Activated CD8-positive, alpha-beta memory T cell treated with anti-CD3 and anti-CD28 coated beads, Interleukin-2, amount 10 ng/mL, durations not matched to agents 7 days and 5 days (primary cell): ENCODE data around the gene RYR3. TPM values are rescaled to one million over a fixed set of nuclear protein-coding genes. Genes with fewer than 3 reads are reported as not detected.

Source experiments
- ATAC-seq: fragments of 150-1000 bp; cut with Tn5 transposase; one replicate; pipeline ENCODE4 v1.10.0; 2021; ENCODE audit warnings: moderate library complexity
- CTCF ChIA-PET: fragments of 350-600 bp; sonication (Branson Sonifier 250); formaldehyde crosslinking; loops from one replicate; lab custom pipeline; 2021; ENCODE audit warnings: antibody characterized with exemption; lab: Charles Lee
- DNase-seq: peaks from one replicate; pipeline ENCODE4 v3.0.0-alpha.2; 2020
- H3K27ac Mint-ChIP-seq: one replicate; pipeline ENCODE4 v1.8.0; 2021; ENCODE audit warnings: mild to moderate bottlenecking, mixed read lengths
- H3K27me3 Mint-ChIP-seq: one replicate; pipeline ENCODE4 v1.8.0; 2021; ENCODE audit warnings: mixed read lengths
- H3K36me3 Mint-ChIP-seq: one replicate; pipeline ENCODE4 v1.8.0; 2021; ENCODE audit warnings: mild to moderate bottlenecking, mixed read lengths
- H3K4me1 Mint-ChIP-seq: one replicate; pipeline ENCODE4 v1.8.0; 2021; ENCODE audit warnings: mixed read lengths
- H3K4me3 Mint-ChIP-seq: one replicate; pipeline ENCODE4 v1.8.0; 2021; ENCODE audit warnings: mild to moderate bottlenecking, moderate library complexity, mixed read lengths
- H3K9me3 Mint-ChIP-seq: one replicate; pipeline ENCODE4 v1.8.0; 2022; ENCODE audit warnings: low read depth, mixed read lengths
- total RNA-seq, 2 experiments: library from RNA; stranded (reverse); gene quantifications; one replicate each; pipeline ENCODE4 v1.2.3, GENCODE V29; 2021

Gene RYR3
- total RNA-seq, 2 experiments from 2014 or later: not detected

- H3K4me1 Mint-ChIP-seq: no peaks in the 10 kb centered on the region
Observed at GRCh38 chr15:33298631-33299030, 12.1 kb upstream of the RYR3 start.

DNA sequence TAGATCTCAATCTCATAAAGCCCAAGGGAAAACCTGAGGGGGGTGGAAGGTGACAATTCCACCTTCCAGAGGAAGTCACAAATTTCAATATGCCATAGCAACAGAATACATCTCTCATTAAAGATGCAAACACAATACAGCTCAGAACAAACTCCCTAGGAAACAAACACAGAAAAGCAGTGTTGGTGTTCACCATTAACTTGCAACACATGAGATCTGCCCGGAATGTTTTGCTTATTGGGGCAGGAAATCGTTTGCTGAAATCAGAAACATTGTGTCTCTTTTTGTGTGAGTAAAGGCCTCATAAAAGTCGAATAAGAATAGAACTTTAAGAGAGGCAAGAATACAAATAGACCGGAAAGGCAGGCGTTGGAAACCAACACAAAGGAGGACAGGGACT is 5.8 kb upstream of the RYR3 start:
- CTCF ChIA-PET: no interaction called here
- H3K9me3 Mint-ChIP-seq: no peaks in the 10 kb centered on the region
- H3K27ac Mint-ChIP-seq: no peak overlapping the region
- ATAC-seq: no peak
- H3K4me1 Mint-ChIP-seq: no peaks in the 10 kb centered on the region
- no peak for DNase-seq
- peaks cover 10% of the 10 kb centered on the region for H3K27me3 Mint-ChIP-seq
- no peaks in the 10 kb centered on the region for H3K36me3 Mint-ChIP-seq
- no peak overlapping the region for H3K4me3 Mint-ChIP-seq

More at GRCh38 chr15:33298631-33299030, 12.1 kb upstream of the RYR3 start:
- CTCF ChIA-PET: no interaction called here
- no peak overlapping the region for H3K27ac Mint-ChIP-seq
- DNase-seq: no peak
- H3K36me3 Mint-ChIP-seq: no peaks in the 10 kb centered on the region
- no peak for ATAC-seq
- H3K4me3 Mint-ChIP-seq: no peak overlapping the region
- H3K27me3 Mint-ChIP-seq: no peaks in the 10 kb centered on the region
- no peaks in the 10 kb centered on the region for H3K9me3 Mint-ChIP-seq

DNA sequence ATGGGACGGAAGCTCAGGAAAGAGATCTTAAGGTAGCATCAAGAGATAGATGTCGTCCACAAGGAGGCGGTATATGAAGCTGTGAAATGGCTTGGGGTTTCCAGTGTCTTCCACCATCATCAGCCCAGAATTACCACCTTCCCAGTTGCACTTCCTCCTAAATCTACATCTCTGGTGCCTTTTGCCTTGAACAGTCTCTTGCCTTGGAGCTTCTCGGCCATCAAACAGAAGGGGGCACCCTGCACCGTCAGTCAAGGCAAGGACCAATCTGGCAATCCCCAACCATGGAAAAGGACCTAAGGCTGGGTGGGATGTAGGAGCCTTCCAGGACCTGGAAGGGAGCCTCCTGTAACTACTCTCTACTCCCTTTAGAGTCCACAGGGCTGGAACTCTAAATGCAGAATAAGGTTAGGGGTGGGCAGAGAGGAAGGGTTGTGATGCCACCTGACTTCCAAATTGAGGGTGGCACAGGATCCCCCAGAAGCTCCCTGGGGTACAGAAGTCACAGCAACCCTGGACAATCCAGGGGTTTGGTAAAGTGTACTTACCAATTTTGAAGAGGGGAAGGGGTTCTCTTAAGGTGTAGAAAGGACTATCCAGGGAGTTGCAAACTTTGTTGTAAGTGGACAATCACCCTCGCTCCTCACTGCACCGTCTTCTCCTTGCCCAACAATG is 1.0 kb upstream of the RYR3 start:
- no peak overlapping the region for H3K27ac Mint-ChIP-seq
- no peak overlapping the region for H3K4me3 Mint-ChIP-seq
- ATAC-seq (no peak), DNase-seq (no peak)
- peaks cover 37% of the 10 kb centered on the region for H3K27me3 Mint-ChIP-seq
- H3K4me1 Mint-ChIP-seq: no peaks in the 10 kb centered on the region
- H3K9me3 Mint-ChIP-seq: no peaks in the 10 kb centered on the region
- CTCF ChIA-PET: interaction anchor here (1.0 to 1.1 kb wide), 2 partner anchors 26 to 391 kb away, joined by 3 to 4 read pairs; no protein-coding TSS in a partner anchor
- H3K36me3 Mint-ChIP-seq: no peaks in the 10 kb centered on the region

DNA sequence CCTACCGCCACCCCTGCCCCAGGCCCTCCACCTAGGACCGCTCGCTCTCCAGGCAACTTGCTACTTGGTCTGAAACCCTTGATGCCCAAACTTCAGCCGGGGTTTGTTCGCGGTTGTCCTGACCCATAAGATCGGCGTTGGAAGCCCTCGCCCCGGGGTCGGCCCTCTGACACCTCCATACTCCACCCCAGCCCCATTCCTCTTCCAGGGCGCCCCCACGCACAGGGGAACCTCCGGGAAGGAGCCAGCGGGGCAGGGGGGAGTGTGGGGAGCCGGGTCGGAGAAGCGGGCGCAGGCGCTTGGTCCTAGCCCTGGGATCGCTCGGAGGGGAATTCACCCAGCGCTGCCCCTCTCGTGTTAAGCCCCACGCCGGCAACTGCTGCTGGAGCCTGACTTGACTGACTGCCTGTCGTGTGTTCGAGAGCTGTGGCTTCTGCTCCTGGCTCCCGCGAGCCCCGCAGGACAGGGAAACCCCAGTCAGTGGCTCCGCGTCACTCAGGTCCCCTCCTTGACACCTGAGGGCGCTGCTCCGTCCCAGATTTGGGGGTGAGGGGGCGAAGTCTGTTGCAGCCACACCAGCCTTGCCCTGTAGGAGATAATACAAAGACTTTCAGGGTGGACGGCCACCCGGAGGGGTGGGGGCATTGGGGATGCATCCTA is 675 bp downstream of the RYR3 start:
- ATAC-seq: no peak
- Mint-ChIP-seq H3K4me3 (no peak overlapping the region), H3K9me3 (no peaks in the 10 kb centered on the region), H3K27me3 (peaks cover 37% of the 10 kb centered on the region), H3K4me1 (no peaks in the 10 kb centered on the region), H3K27ac (no peak overlapping the region), H3K36me3 (no peaks in the 10 kb centered on the region)
- CTCF ChIA-PET: interaction anchor here (1.1 kb wide), 1 partner anchor 28 kb away, joined by 3 read pairs; no protein-coding TSS in a partner anchor
- no peak for DNase-seq

- Mint-ChIP-seq H3K27me3 (peaks cover 37% of the 10 kb centered on the region), H3K36me3 (no peaks in the 10 kb centered on the region), H3K4me1 (no peaks in the 10 kb centered on the region), H3K4me3 (no peak overlapping the region), H3K9me3 (no peaks in the 10 kb centered on the region), H3K27ac (no peak overlapping the region)
- CTCF ChIA-PET: no interaction called here
- DNase-seq (no peak), ATAC-seq (no peak)
Observed at GRCh38 chr15:33313491-33313890, 2.7 kb downstream of the RYR3 start.

GRCh38 chr15:33314069-33314468 is 3.3 kb downstream of the RYR3 start:
- no peaks in the 10 kb centered on the region for H3K9me3 Mint-ChIP-seq
- H3K4me1 Mint-ChIP-seq: no peaks in the 10 kb centered on the region
- CTCF ChIA-PET: no interaction called here
- no peak overlapping the region for H3K4me3 Mint-ChIP-seq
- peaks cover 34% of the 10 kb centered on the region for H3K27me3 Mint-ChIP-seq
- H3K27ac Mint-ChIP-seq: no peak overlapping the region
- no peak for ATAC-seq
- no peaks in the 10 kb centered on the region for H3K36me3 Mint-ChIP-seq
- no peak for DNase-seq

DNA sequence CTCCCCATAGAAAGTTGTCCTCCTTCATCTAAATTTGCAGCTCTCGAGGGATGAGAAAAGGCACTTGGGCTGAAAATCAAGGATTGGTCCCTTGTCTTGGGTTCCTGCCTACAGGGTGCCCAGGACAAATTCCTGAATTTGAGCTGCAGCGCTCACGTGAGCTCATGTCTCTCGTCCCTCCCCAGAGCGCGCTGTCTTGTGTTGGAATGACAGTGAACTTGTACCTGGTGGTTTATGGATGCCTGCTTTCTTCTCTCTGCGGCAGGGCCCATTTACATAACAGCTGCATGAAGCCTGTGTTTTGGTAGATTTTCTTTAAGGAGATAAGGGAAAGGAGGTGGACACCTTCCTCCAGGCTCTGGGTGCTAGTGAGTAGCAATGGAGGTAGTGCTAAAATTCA is 4.3 kb downstream of the RYR3 start:
- Mint-ChIP-seq H3K4me3 (no peak overlapping the region), H3K9me3 (no peaks in the 10 kb centered on the region), H3K36me3 (no peaks in the 10 kb centered on the region), H3K4me1 (no peaks in the 10 kb centered on the region), H3K27me3 (peaks cover 26% of the 10 kb centered on the region), H3K27ac (no peak overlapping the region)
- DNase-seq (no peak), ATAC-seq (no peak)
- CTCF ChIA-PET: no interaction called here

DNA sequence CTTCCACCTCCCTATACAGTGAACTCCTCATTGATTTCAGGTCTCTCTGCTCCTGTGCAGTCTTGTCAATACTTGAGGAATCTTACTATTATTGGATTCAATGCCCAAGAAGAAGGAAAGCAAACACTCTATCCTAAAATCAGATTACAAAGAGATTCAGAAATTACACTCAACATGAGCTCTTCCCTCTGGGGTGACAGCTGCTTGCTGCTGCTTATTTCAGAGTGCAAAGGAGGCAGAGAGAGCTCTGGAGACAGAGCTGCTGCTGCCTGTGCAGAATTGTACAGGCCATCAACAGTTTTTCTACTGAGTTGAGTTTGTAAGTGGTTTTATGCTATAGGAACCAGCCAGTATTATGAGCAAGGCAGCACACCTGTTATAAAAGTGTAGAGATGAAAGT is 7.1 kb downstream of the RYR3 start:
- no peak for ATAC-seq

GRCh38 chr15:33320017-33320416 is 9.2 kb downstream of the RYR3 start:
- Mint-ChIP-seq H3K4me1 (peaks cover 2% of the 10 kb centered on the region), H3K36me3 (no peaks in the 10 kb centered on the region), H3K27me3 (no peaks in the 10 kb centered on the region), H3K9me3 (no peaks in the 10 kb centered on the region), H3K27ac (no peak overlapping the region), H3K4me3 (no peak overlapping the region)
- DNase-seq (no peak), ATAC-seq (no peak)
- CTCF ChIA-PET: no interaction called here

More for the DNA sequence above, 7.1 kb downstream of the RYR3 start:
- H3K4me1 Mint-ChIP-seq: no peaks in the 10 kb centered on the region
- no peak overlapping the region for H3K27ac Mint-ChIP-seq
- no peak overlapping the region for H3K4me3 Mint-ChIP-seq
- DNase-seq: no peak
- CTCF ChIA-PET: no interaction called here
- peaks cover 7% of the 10 kb centered on the region for H3K27me3 Mint-ChIP-seq
- no peaks in the 10 kb centered on the region for H3K9me3 Mint-ChIP-seq
- no peaks in the 10 kb centered on the region for H3K36me3 Mint-ChIP-seq

DNA sequence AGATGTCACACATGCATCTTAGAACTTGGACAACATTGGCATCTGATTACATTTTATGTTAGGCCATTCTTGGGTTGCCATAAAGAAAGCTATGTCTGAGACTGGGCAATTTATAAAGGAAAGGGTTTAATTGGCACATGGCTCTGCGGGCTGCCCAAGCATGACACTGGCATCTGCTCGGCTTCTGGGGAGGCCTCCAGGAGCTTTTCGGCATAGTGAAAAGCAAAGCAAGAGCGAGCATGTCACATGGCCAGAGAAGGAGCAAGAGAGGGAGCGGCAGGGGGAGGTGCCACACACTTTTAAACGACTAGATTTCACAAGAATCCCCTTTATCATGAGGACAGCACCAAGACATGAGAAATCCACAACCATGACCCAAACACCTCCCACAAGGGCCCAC is 11.3 kb downstream of the RYR3 start:
- Mint-ChIP-seq H3K4me3 (no peak overlapping the region), H3K36me3 (no peaks in the 10 kb centered on the region), H3K27ac (no peak overlapping the region), H3K4me1 (peaks cover 2% of the 10 kb centered on the region), H3K27me3 (no peaks in the 10 kb centered on the region), H3K9me3 (no peaks in the 10 kb centered on the region)
- ATAC-seq (no peak), DNase-seq (no peak)
- CTCF ChIA-PET: no interaction called here

- Mint-ChIP-seq H3K27me3 (no peaks in the 10 kb centered on the region), H3K9me3 (no peaks in the 10 kb centered on the region), H3K4me3 (no peak overlapping the region), H3K36me3 (no peaks in the 10 kb centered on the region), H3K27ac (no peak overlapping the region), H3K4me1 (peaks cover 2% of the 10 kb centered on the region)
- CTCF ChIA-PET: no interaction called here
- ATAC-seq (no peak), DNase-seq (no peak)
Observed at GRCh38 chr15:33324609-33325008, 13.8 kb downstream of the RYR3 start.

DNA sequence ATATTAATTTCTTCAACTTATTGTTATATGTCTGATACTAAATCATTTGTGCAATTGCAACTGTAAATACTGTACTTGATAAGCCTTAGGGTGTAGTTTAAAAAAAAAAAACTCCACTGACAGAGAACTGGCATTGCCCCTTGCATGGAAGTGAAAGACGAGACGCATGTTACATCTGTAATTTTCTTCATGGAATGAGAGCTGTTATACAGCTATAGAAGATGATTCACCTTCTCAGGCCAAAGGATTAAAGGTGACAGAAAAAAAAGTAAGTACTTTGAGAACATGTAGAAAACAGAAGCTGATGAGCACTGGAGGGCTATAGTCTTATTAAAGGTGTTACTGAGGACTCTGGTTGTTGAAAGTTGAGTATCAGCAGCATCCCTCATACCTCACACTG is 16.1 kb downstream of the RYR3 start:
- no peak for ATAC-seq
- Mint-ChIP-seq H3K9me3 (no peaks in the 10 kb centered on the region), H3K27ac (no peak overlapping the region), H3K36me3 (no peaks in the 10 kb centered on the region), H3K4me1 (peaks cover 2% of the 10 kb centered on the region), H3K4me3 (no peak overlapping the region), H3K27me3 (peaks cover 3% of the 10 kb centered on the region)
- no peak for DNase-seq
- CTCF ChIA-PET: no interaction called here

GRCh38 chr15:33328106-33328505 is 17.3 kb downstream of the RYR3 start:
- no peaks in the 10 kb centered on the region for H3K9me3 Mint-ChIP-seq
- H3K27ac Mint-ChIP-seq: no peak overlapping the region
- DNase-seq (no peak), ATAC-seq (no peak)
- no peak overlapping the region for H3K4me3 Mint-ChIP-seq
- CTCF ChIA-PET: no interaction called here
- peaks cover 3% of the 10 kb centered on the region for H3K27me3 Mint-ChIP-seq
- peaks cover 2% of the 10 kb centered on the region for H3K4me1 Mint-ChIP-seq
- no peaks in the 10 kb centered on the region for H3K36me3 Mint-ChIP-seq

- no peak overlapping the region for H3K4me3 Mint-ChIP-seq
- no peak for DNase-seq
- H3K4me1 Mint-ChIP-seq: no peaks in the 10 kb centered on the region
- ATAC-seq: no peak
- no peaks in the 10 kb centered on the region for H3K36me3 Mint-ChIP-seq
- peaks cover 5% of the 10 kb centered on the region for H3K27me3 Mint-ChIP-seq
- CTCF ChIA-PET: no interaction called here
- H3K27ac Mint-ChIP-seq: no peak overlapping the region
- peaks cover 3% of the 10 kb centered on the region for H3K9me3 Mint-ChIP-seq
Observed at GRCh38 chr15:33329457-33329856, 18.7 kb downstream of the RYR3 start.
